Endothelial cell of umbilical vein (primary cell): ENCODE data around the gene MRPS26. TPM values are rescaled to one million over a fixed set of nuclear protein-coding genes. Genes with fewer than 3 reads are reported as not detected.
"Not testable (repeated sequence)": the region's sequence is repeated elsewhere in the genome, so short reads cannot be mapped to it uniquely, and the experiment has no call there.

ENCODE experiments used
- BruUV-seq: library from RNA; stranded (reverse); fragments of 400-500 nt; replicated peaks from 2 replicates; lab custom pipeline; 2021; lab: Mats Ljungman, UMichigan
- CTCF ChIA-PET: fragments of 300-600, 350-600 bp; sonication (Branson Sonifier 250); formaldehyde crosslinking; loops from one replicate; lab custom pipeline; 2021; ENCODE audit warnings: antibody characterized with exemption, inconsistent platforms; lab: Charles Lee
- POLR2A ChIA-PET: fragments of 300-600, 350-600 bp; sonication (Branson Sonifier 250); formaldehyde crosslinking; loops from one replicate; lab custom pipeline; 2021; ENCODE audit warnings: antibody characterized with exemption, inconsistent platforms; lab: Charles Lee
- DNase-seq: peaks from one replicate; pipeline ENCODE4 v3.0.0-alpha.2; 2011; ENCODE audit warnings: low read depth, low spot score
- FAIRE-seq: peaks from 2 replicates; lab custom pipeline; 2011; peaks lifted over from hg19 to GRCh38; lab: Jason Lieb, UNC
- H2AFZ ChIP-seq: 2 replicates; pipeline ENCODE4 v1.6.0; 2012; ENCODE audit warnings: low read depth, low read length, control low read depth, inconsistent platforms
- H3K27ac ChIP-seq: 2 replicates; pipeline ENCODE4 v1.5.1; 2011; ENCODE audit warnings: low read depth, mild to moderate bottlenecking, control low read depth, low read length, moderate library complexity; ENCODE audit not compliant: insufficient read depth
- H3K27me3 ChIP-seq, 2 experiments: 2 replicates each; pipeline versions ENCODE4 v1.6.0 to v1.6.1; 2011; ENCODE audit warnings: low read length in 2 of 2, mixed read lengths in 1 of 2; ENCODE audit not compliant: control insufficient read depth in 2 of 2, insufficient read depth in 2 of 2
- H3K36me3 ChIP-seq, 2 experiments: 2 replicates in 1 of 2; 3 replicates in 1 of 2; pipeline ENCODE4 v1.5.1; 2011; ENCODE audit warnings: low read length in 2 of 2, mild to moderate bottlenecking in 1 of 2, moderate library complexity in 1 of 2; ENCODE audit not compliant: control insufficient read depth in 2 of 2, insufficient read depth in 2 of 2; ENCODE audit errors: extremely low read depth in 1 of 2
- H3K4me1 ChIP-seq: 3 replicates; pipeline ENCODE4 v1.5.1; 2011; ENCODE audit warnings: mild to moderate bottlenecking, low read length; ENCODE audit not compliant: control insufficient read depth, insufficient read depth; ENCODE audit errors: extremely low read depth
- H3K4me2 ChIP-seq: 2 replicates; pipeline ENCODE4 v1.6.1; 2011; ENCODE audit warnings: low read length, control low read depth, mixed read lengths; ENCODE audit not compliant: insufficient read depth
- H3K4me3 ChIP-seq, 3 experiments: fragments of 200-600 bp in 1 of 3; sonication (generic), shearing (Covaris generic) in 1 of 3; replicated peaks in 1 of 3; 2 replicates each; pipeline ENCODE4 v1.5.1; 2011 to 2016; ENCODE audit warnings: control low read depth in 3 of 3, low read length in 3 of 3, mild to moderate bottlenecking in 2 of 3, inconsistent platforms in 1 of 3, low read depth in 1 of 3, moderate library complexity in 1 of 3; ENCODE audit not compliant: insufficient read depth in 1 of 3
- H3K79me2 ChIP-seq: 2 replicates; pipeline ENCODE4 v1.6.0; 2012; ENCODE audit warnings: low read length, inconsistent platforms; ENCODE audit not compliant: control insufficient read depth, insufficient read depth
- H3K9ac ChIP-seq: replicated peaks from 2 replicates; pipeline ENCODE3; 2011; ENCODE audit warnings: low read length, control low read depth; ENCODE audit not compliant: insufficient read depth; ENCODE audit errors: extremely low read depth
- H3K9me1 ChIP-seq: replicated peaks from 3 replicates; pipeline ENCODE4 v1.6.0; 2011; ENCODE audit warnings: mild to moderate bottlenecking, low read length; ENCODE audit not compliant: control insufficient read depth, insufficient read depth; ENCODE audit errors: extremely low read depth
- H3K9me3 ChIP-seq: replicated peaks from 2 replicates; pipeline ENCODE4 v1.5.1; 2012; ENCODE audit warnings: low read length, inconsistent platforms; ENCODE audit not compliant: control insufficient read depth, insufficient read depth
- H4K20me1 ChIP-seq: replicated peaks from 2 replicates; pipeline ENCODE3; 2011; ENCODE audit warnings: mild to moderate bottlenecking, low read length; ENCODE audit not compliant: control insufficient read depth, insufficient read depth; ENCODE audit errors: extremely low read depth
- CTCF ChIP-seq, 2 donors: IDR thresholded peaks; 1 replicate in 1 of 2; 2 replicates in 1 of 2; pipeline ENCODE4 v1.5.1; 2011; ENCODE audit warnings: low read length in 2 of 2, mild to moderate bottlenecking in 2 of 2, moderate library complexity in 2 of 2, control low read depth in 1 of 2, inconsistent platforms in 1 of 2, low read depth in 1 of 2; ENCODE audit not compliant: insufficient read depth in 1 of 2; ENCODE audit errors: extremely low read depth in 1 of 2
- EZH2 ChIP-seq: IDR thresholded peaks from 2 replicates; pipeline ENCODE4 v1.6.1; 2012; ENCODE audit warnings: borderline replicate concordance, low read depth, mild to moderate bottlenecking, moderate library complexity, low read length, inconsistent platforms; ENCODE audit not compliant: severe bottlenecking
- FOS ChIP-seq: IDR thresholded peaks from 2 replicates; pipeline ENCODE4 v1.6.1; 2011; ENCODE audit warnings: mild to moderate bottlenecking, low read length, moderate library complexity, borderline replicate concordance; ENCODE audit not compliant: insufficient read depth
- GATA2 ChIP-seq: IDR thresholded peaks from 2 replicates; pipeline ENCODE4 v1.7.0; 2011; ENCODE audit warnings: low read depth, mild to moderate bottlenecking, moderate library complexity, mixed read lengths, low read length; ENCODE audit not compliant: insufficient read length, insufficient read depth
- JUN ChIP-seq: IDR thresholded peaks from 2 replicates; pipeline ENCODE4 v1.6.1; 2011; ENCODE audit warnings: borderline replicate concordance, low read depth; ENCODE audit not compliant: insufficient read length, insufficient read depth
- MAX ChIP-seq: IDR thresholded peaks from 2 replicates; pipeline ENCODE4 v1.6.1; 2011; ENCODE audit not compliant: insufficient read depth, insufficient read length
- MYC ChIP-seq: IDR thresholded peaks from one replicate; pipeline ENCODE4 v1.6.1; 2011; ENCODE audit warnings: mild to moderate bottlenecking, low read depth, low read length
- POLR2A ChIP-seq: IDR thresholded peaks from 2 replicates; pipeline ENCODE4 v1.6.1; 2012; ENCODE audit warnings: low read depth, mild to moderate bottlenecking, control low read depth, low read length
- POLR2AphosphoS5 ChIP-seq: IDR thresholded peaks from 2 replicates; pipeline ENCODE4 v1.6.1; 2012; ENCODE audit warnings: low read depth, mild to moderate bottlenecking, control low read depth, low read length, moderate library complexity; ENCODE audit not compliant: insufficient read depth
- dilution Hi-C: fragments of 300-500 bp; cut with MboI; formaldehyde crosslinking; loops from one replicate; pipeline ENCODE4 v1.15.0; 2019; ENCODE audit warnings: low sequenced_read_pairs; ENCODE audit not compliant: extremely low pct_ligation_motif_present
- intact Hi-C: fragments of 100-400 bp; cut with micrococcal nuclease; formaldehyde crosslinking; loops from one replicate; pipeline ENCODE4 v1.10.0; 2022
- polyA plus RNA-seq, 4 experiments: library from polyadenylated mRNA; depleted of rRNA in 3 of 4; stranded (reverse) in 3 of 4; unstranded in 1 of 4; fragments of >200 nt; gene quantifications; 2 replicates each; pipeline versions ENCODE4 v1.2.1 to v1.2.3, GENCODE V29; 2011 to 2012; ENCODE audit warnings: missing spikeins in 1 of 4
- total RNA-seq: library from RNA; stranded (reverse); gene quantifications from 2 replicates; pipeline ENCODE4 v1.2.3, GENCODE V29; 2021

MRPS26 gene
- total and polyA plus RNA-seq, 2 donors (not counting 3 experiments of a cell fraction or from before 2014, with no cell fraction given): 41.0 to 43.9 TPM

GRCh38 chr20:3014662-3015061 lies 31.2 kb upstream of the MRPS26 start:
- no peak overlapping the region for H3K27ac ChIP-seq
- H2AFZ ChIP-seq: no peak overlapping the region
- no peaks in the 10 kb centered on the region for H3K27me3 ChIP-seq
- no TSS peak for BruUV-seq
- no peak overlapping the region for H3K4me2 ChIP-seq
- H3K36me3 ChIP-seq: peaks cover 0 to 4% of the 10 kb centered on the region in 2 experiments
- ChIA-PET CTCF (interaction anchor here (1.1 to 1.6 kb wide), 3 partner anchors 39 to 107 kb away, joined by 3 read pairs; no protein-coding TSS in a partner anchor), POLR2A (no interaction called here)
- no peaks in the 10 kb centered on the region for H4K20me1 ChIP-seq
- intact Hi-C loops (no loop called here), dilution Hi-C loops (no loop called here)
- FAIRE-seq: no peak
- H3K79me2 ChIP-seq: no peaks in the 10 kb centered on the region
- TF ChIP-seq MYC (no peak), MAX (no peak), FOS (no peak), JUN (no peak), POLR2AphosphoS5 (no peak), EZH2 (no peak), GATA2 (no peak), POLR2A (no peak), CTCF (IDR thresholded peaks at IDR 0.05; ENCODE audit: extremely low read depth in 1 of 2, insufficient read depth in 1 of 2, low read depth in 1 of 2, low read length in 2 of 2) (no peak)
- H3K9me1 ChIP-seq: no peaks in the 10 kb centered on the region
- no peak for DNase-seq
- no peaks in the 10 kb centered on the region for H3K4me1 ChIP-seq
- no peak overlapping the region for H3K4me3 ChIP-seq
- no peak overlapping the region for H3K9ac ChIP-seq
- H3K9me3 ChIP-seq: no peaks in the 10 kb centered on the region

GRCh38 chr20:3015302-3015701 lies 30.6 kb upstream of the MRPS26 start:
- FAIRE-seq, H3K4me2 ChIP-seq, dilution Hi-C loops, H3K27ac ChIP-seq, BruUV-seq, H3K9me1 ChIP-seq, H3K36me3 ChIP-seq, H2AFZ ChIP-seq, H3K4me3 ChIP-seq, H3K27me3 ChIP-seq, intact Hi-C loops, H3K79me2 ChIP-seq, H4K20me1 ChIP-seq, POLR2A ChIA-PET, H3K9me3 ChIP-seq, H3K4me1 ChIP-seq, H3K9ac ChIP-seq, DNase-seq: not testable (repeated sequence)
- CTCF ChIA-PET: interaction anchor here (1.1 to 1.6 kb wide), 3 partner anchors 38 to 108 kb away, joined by 3 read pairs; no protein-coding TSS in a partner anchor
